LNCAP (cell line): ENCODE results near the gene DPYD.

Experiments used
- TF ChIP-seq, protein P1 (sequence below): fragments of 450-650 bp; IDR thresholded peaks from 2 replicates; pipeline ENCODE4 v1.5.1; 2017; ENCODE audit warnings: mild to moderate bottlenecking

DPYD gene

DNA sequence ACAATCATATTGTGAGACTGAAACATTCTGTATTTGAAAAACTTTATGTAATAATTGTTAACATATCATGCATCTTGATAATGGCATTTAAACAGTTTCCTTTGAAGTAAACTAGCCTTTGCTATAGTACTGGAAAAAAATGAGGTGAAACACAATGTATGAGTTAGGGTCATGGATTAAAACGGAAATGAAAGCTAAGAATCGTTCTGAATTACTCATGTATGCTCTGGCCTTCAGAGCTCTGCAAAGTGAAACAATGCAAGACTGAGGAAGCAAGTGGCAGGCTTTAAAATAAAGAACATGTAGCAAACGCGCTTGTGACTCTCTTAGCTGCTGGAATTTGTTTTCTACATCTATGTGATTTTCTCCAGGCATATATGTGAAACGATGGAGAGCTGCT, 317.1 kb downstream of the DPYD start:
- TF ChIP-seq, protein P1, sequence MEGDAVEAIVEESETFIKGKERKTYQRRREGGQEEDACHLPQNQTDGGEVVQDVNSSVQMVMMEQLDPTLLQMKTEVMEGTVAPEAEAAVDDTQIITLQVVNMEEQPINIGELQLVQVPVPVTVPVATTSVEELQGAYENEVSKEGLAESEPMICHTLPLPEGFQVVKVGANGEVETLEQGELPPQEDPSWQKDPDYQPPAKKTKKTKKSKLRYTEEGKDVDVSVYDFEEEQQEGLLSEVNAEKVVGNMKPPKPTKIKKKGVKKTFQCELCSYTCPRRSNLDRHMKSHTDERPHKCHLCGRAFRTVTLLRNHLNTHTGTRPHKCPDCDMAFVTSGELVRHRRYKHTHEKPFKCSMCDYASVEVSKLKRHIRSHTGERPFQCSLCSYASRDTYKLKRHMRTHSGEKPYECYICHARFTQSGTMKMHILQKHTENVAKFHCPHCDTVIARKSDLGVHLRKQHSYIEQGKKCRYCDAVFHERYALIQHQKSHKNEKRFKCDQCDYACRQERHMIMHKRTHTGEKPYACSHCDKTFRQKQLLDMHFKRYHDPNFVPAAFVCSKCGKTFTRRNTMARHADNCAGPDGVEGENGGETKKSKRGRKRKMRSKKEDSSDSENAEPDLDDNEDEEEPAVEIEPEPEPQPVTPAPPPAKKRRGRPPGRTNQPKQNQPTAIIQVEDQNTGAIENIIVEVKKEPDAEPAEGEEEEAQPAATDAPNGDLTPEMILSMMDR: no peak

GRCh38 chr1:97603218-97603617, 317.6 kb downstream of the DPYD start:
- TF ChIP-seq, protein P1: no peak

DNA sequence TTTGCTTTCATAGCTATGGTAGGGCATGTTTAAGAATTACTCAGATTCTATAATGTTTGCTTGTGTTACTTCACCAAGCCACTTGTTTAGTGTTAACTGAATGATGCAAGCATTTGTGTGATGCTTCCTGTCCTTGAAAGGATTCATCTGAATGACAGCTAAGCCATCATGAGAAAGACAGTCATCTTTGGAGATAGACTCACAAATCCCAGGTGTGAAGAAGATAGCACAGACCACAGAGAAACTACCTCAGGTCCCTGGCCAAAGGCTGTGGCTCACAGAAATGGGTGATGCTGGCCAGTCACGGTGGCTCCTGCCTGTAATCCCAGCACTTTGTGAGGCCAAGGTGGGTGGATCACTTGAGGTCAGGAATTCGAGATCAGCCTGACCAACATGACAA, 321.4 kb downstream of the DPYD start:
- TF ChIP-seq, protein P1: no peak

DNA sequence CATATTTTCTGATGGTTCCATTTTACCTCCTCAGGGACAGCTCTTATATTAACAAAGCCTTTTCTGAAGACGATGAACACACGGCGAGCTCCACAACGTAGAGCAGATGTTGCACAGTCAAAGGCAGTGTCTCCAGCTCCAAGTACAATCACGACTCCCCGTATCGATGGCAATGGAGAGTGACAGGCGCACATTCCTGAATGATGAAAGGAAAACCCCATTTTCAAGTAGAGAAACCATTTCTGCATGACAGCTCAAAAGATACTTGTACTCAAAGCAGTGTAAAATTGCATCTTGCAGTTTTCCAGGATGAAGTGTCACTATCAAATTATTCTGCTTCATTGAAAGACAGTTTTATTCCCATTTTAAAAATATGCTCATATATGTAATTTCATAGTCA, 327.6 kb downstream of the DPYD start:
- TF ChIP-seq, protein P1: no peak

DNA sequence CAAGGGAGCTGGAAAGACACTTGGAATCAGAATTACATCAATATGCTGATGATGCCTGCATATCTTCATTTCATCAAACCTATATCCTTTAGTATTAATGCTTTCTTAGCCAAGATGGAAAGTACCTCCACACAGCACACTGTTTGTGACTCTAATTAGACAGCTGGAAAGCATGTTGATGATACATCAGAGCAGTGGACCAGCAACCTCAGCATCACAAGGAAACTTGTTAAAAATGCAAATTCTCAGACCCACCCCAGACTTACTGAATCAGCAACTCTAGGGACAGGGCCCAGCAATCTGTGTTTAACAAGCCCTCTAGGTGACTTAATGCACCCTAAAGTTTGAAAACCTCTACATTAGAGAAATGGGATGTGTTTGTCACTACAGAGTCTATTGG, 332.1 kb downstream of the DPYD start:
- TF ChIP-seq, protein P1: no peak

DNA sequence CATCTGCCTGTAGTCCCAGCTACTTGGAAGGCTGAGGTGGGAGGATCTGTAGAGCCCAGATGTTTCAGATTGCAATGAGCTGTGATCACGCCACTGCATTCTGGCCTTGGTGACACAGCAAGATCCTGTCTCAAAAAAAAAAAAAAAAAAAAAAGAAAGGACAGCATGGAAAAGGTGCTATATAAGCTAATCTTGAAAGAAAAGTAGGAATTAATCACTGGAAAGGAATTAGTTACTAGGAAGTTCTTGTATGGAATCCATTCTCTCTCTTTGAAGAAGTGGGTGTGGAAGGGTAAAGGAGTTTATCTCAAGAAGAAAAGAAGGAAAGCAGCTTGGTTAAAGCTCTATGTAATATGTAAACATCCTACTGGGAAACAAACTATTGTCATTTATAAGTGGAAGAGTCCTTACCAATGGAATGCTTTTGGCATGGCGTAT, 339.2 kb downstream of the DPYD start:
- TF ChIP-seq, protein P1: no peak

DNA sequence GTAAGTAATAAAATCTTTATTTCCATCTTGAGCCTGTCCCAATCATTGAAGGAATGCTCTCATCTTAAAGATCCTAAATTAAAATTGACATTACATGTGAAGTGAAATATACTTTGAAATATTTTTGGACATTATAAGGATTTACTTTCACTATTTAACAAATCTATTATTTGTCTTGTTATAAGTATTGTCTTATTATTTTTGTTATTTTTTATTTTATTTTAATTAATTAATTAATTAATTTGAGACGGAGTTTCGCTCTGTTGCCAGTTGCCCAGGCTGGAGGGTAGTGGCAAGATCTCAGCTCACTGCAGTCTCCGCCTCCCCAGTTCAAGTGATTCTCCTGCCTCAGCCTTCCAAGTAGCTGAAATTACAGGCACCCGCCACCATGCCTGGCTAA, 343.2 kb downstream of the DPYD start:
- TF ChIP-seq, protein P1: no peak

GRCh38 chr1:97573553-97573952, 347.3 kb downstream of the DPYD start:
- TF ChIP-seq, protein P1: no peak
